Uterus (tissue), 4 donors: ENCODE data around the gene TFAP2D. TPM values are rescaled to one million over a fixed set of nuclear protein-coding genes. Genes with fewer than 3 reads are reported as not detected.

Source experiments
- DNase-seq, 2 donors: peaks; one replicate each; pipeline ENCODE4 v3.0.0-alpha.2; 2019 to 2020
- H3K27ac ChIP-seq, 2 donors: fragments of 200-600 bp; sonication (generic); 1 replicate in 1 of 2; 2 replicates in 1 of 2; pipeline ENCODE4 v1.5.1; 2016 to 2018
- H3K27me3 ChIP-seq, 2 donors: fragments of 200-600 bp; sonication (generic); one replicate each; pipeline ENCODE4 v1.5.1; 2018 to 2019; ENCODE audit warnings: control low read depth in 1 of 2
- H3K36me3 ChIP-seq, 2 donors: fragments of 200-600 bp; sonication (generic); one replicate each; pipeline ENCODE4 v1.5.1; 2019; ENCODE audit warnings: control low read depth in 1 of 2
- H3K4me1 ChIP-seq, 2 donors: fragments of 200-600 bp; sonication (generic); one replicate each; pipeline ENCODE4 v1.5.1; 2018 to 2019; ENCODE audit warnings: control low read depth in 1 of 2
- H3K4me3 ChIP-seq, 2 donors: fragments of 200-600 bp; sonication (generic); 1 replicate in 1 of 2; 2 replicates in 1 of 2; pipeline ENCODE4 v1.5.1; 2018 to 2019; ENCODE audit warnings: mild to moderate bottlenecking in 1 of 2
- H3K9me3 ChIP-seq, 2 donors: fragments of 200-600 bp; sonication (generic); one replicate each; pipeline ENCODE4 v1.5.1; 2019; ENCODE audit warnings: control low read depth in 1 of 2
- CTCF ChIP-seq, 4 experiments: fragments of 200-600 bp in 2 of 4; fragments of 450-650 bp in 2 of 4; sonication (generic) in 2 of 4; IDR thresholded peaks; one replicate each; pipeline ENCODE4 v1.5.1; 2016 to 2019; ENCODE audit warnings: antibody characterized with exemption in 4 of 4, mild to moderate bottlenecking in 2 of 4, moderate library complexity in 1 of 4
- POLR2A ChIP-seq, 2 donors: fragments of 450-650 bp; IDR thresholded peaks; one replicate each; pipeline ENCODE4 v1.6.1; 2016; ENCODE audit warnings: antibody characterized with exemption in 2 of 2, mild to moderate bottlenecking in 1 of 2, moderate library complexity in 1 of 2
- intact Hi-C: fragments of 100-400 bp; cut with DNase I; formaldehyde crosslinking; loops from one replicate; pipeline ENCODE4 v1.15.1; 2023; ENCODE audit warnings: low total_unique reads
- total RNA-seq, 4 donors: library from RNA; depleted of rRNA in 3 of 4; stranded (reverse); fragments of >200 nt in 3 of 4; gene quantifications; one replicate each; pipeline versions ENCODE4 v1.1.0 to v1.2.4, GENCODE V29; 2014 to 2023
- donor health status: DM: yes; HTN: yes; CAD: no.

Gene TFAP2D
- total RNA-seq, 4 donors from 2014 or later, result not detected

GRCh38 chr6:50734488-50734887 lies 21.2 kb downstream of the TFAP2D start:
- intact Hi-C loops, result no loop called here
- H3K4me3 ChIP-seq, result no peak overlapping the region
- no peaks in the 10 kb centered on the region for H3K9me3 ChIP-seq
- no peaks in the 10 kb centered on the region for H3K36me3 ChIP-seq
- TF ChIP-seq CTCF (IDR thresholded peaks at IDR 0.05) (no peak), POLR2A (IDR thresholded peaks at IDR 0.05) (no peak)
- H3K27ac ChIP-seq, result no peak overlapping the region
- H3K4me1 ChIP-seq, result no peaks in the 10 kb centered on the region
- H3K27me3 ChIP-seq, result no peaks in the 10 kb centered on the region
- DNase-seq, result no peak

- intact Hi-C loops, result no loop called here
These were observed 28.8 kb downstream of the TFAP2D start for GRCh38 chr6:50742161-50742560.

GRCh38 chr6:50744976-50745375 lies 31.6 kb downstream of the TFAP2D start:
- TF ChIP-seq POLR2A (IDR thresholded peaks at IDR 0.05) (no peak), CTCF (IDR thresholded peaks at IDR 0.05) (no peak)
- intact Hi-C loops, result no loop called here
- Histone ChIP-seq H3K4me3 (no peak overlapping the region), H3K4me1 (no peaks in the 10 kb centered on the region), H3K9me3 (no peaks in the 10 kb centered on the region), H3K36me3 (no peaks in the 10 kb centered on the region), H3K27ac (no peak overlapping the region), H3K27me3 (no peaks in the 10 kb centered on the region)
- DNase-seq, result no peak

More at GRCh38 chr6:50742161-50742560, 28.8 kb downstream of the TFAP2D start:
- no peak for DNase-seq
- H3K27me3 ChIP-seq, result no peaks in the 10 kb centered on the region
- no peaks in the 10 kb centered on the region for H3K4me1 ChIP-seq
- no peak for TF ChIP-seq POLR2A (IDR thresholded peaks at IDR 0.05)
- TF ChIP-seq CTCF (IDR thresholded peaks at IDR 0.05), result no peak
- no peaks in the 10 kb centered on the region for H3K9me3 ChIP-seq
- no peak overlapping the region for H3K4me3 ChIP-seq
- no peak overlapping the region for H3K27ac ChIP-seq
- H3K36me3 ChIP-seq, result no peaks in the 10 kb centered on the region

GRCh38 chr6:50762798-50763197 lies 49.5 kb downstream of the TFAP2D start:
- no peaks in the 10 kb centered on the region for H3K27me3 ChIP-seq
- no peak for TF ChIP-seq CTCF (IDR thresholded peaks at IDR 0.05)
- TF ChIP-seq POLR2A (IDR thresholded peaks at IDR 0.05), result no peak
- H3K4me3 ChIP-seq, result no peak overlapping the region
- no peak overlapping the region for H3K27ac ChIP-seq
- intact Hi-C loops, result no loop called here
- H3K4me1 ChIP-seq, result no peaks in the 10 kb centered on the region
- H3K9me3 ChIP-seq, result no peaks in the 10 kb centered on the region
- H3K36me3 ChIP-seq, result no peaks in the 10 kb centered on the region
- no peak for DNase-seq

- H3K9me3 ChIP-seq, result no peaks in the 10 kb centered on the region
- no peaks in the 10 kb centered on the region for H3K27me3 ChIP-seq
- H3K27ac ChIP-seq, result no peak overlapping the region
- TF ChIP-seq CTCF (IDR thresholded peaks at IDR 0.05), result no peak
- TF ChIP-seq POLR2A (IDR thresholded peaks at IDR 0.05), result no peak
- DNase-seq, result no peak
- intact Hi-C loops, result no loop called here
- no peaks in the 10 kb centered on the region for H3K36me3 ChIP-seq
- no peak overlapping the region for H3K4me3 ChIP-seq
- no peaks in the 10 kb centered on the region for H3K4me1 ChIP-seq
These were observed 65.4 kb downstream of the TFAP2D start for GRCh38 chr6:50778696-50779095.
